Urinary bladder (tissue), 4 donors: ENCODE results near the gene SERPINB6. TPM values are rescaled to one million over a fixed set of nuclear protein-coding genes. Genes with fewer than 3 reads are reported as not detected.
"Not testable (repeated sequence)": the region's sequence is repeated elsewhere in the genome, so short reads cannot be mapped to it uniquely, and the experiment has no call there.

Experiments used
- DNase-seq: peaks from one replicate; pipeline ENCODE4 v3.0.0-alpha.2; 2015; ENCODE audit errors: extremely low spot score
- H3K27ac ChIP-seq: one replicate; pipeline ENCODE4 v1.5.1; 2013; ENCODE audit warnings: low read depth, mild to moderate bottlenecking, moderate library complexity
- H3K36me3 ChIP-seq: one replicate; pipeline ENCODE4 v1.6.1; 2013; ENCODE audit warnings: mild to moderate bottlenecking, moderate library complexity; ENCODE audit not compliant: insufficient read depth
- H3K4me1 ChIP-seq: one replicate; pipeline ENCODE4 v1.6.1; 2013; ENCODE audit warnings: mild to moderate bottlenecking, moderate library complexity; ENCODE audit not compliant: insufficient read depth
- H3K4me3 ChIP-seq: one replicate; pipeline ENCODE4 v1.5.1; 2013; ENCODE audit warnings: low read depth, low read length
- WGBS: extraction: QIAGEN DNeasy Blood & Tissue Kit; methylation state at CpG from one replicate; pipeline ENCODE4 v1.1.7; 2013; 5-methylcytosine and 5-hydroxymethylcytosine counted together
- polyA plus RNA-seq: library from polyadenylated mRNA; stranded (reverse); fragments of 200-250 nt; gene quantifications from one replicate; pipeline ENCODE4 v1.2.3, GENCODE V29; 2013
- total RNA-seq: library from RNA; depleted of rRNA; stranded (reverse); fragments of >200 nt; gene quantifications from one replicate; pipeline ENCODE4 v1.2.3, GENCODE V29; 2014
- donor health status: healthy with polysubstance abuse.
- donor health status: healthy.

SERPINB6 gene
- total and polyA plus RNA-seq, 2 donors: 58.8 to 130 TPM

- peaks cover 6% of the 10 kb centered on the region for H3K36me3 ChIP-seq
- H3K4me1 ChIP-seq: no peaks in the 10 kb centered on the region
- H3K4me3 ChIP-seq: no peak overlapping the region
- no peak overlapping the region for H3K27ac ChIP-seq
- no peak for DNase-seq
- 79% methylated on average over 8 of the region's 8 CpGs for WGBS
Observed at GRCh38 chr6:2951728-2952127, 19.6 kb downstream of the SERPINB6 start.

- Histone ChIP-seq H3K4me1 (no peaks in the 10 kb centered on the region), H3K4me3 (no peak overlapping the region), H3K36me3 (peaks cover 4% of the 10 kb centered on the region), H3K27ac (no peak overlapping the region)
- 89% methylated on average over 12 of the region's 12 CpGs for WGBS
- DNase-seq: no peak
Observed at GRCh38 chr6:2950713-2951112, 20.7 kb downstream of the SERPINB6 start.

GRCh38 chr6:2949536-2950083, 21.8 kb downstream of the SERPINB6 start:
- 81% methylated on average over 6 of the region's 6 CpGs for WGBS
- Histone ChIP-seq H3K4me1 (no peaks in the 10 kb centered on the region), H3K36me3 (no peaks in the 10 kb centered on the region), H3K4me3 (no peak overlapping the region), H3K27ac (no peak overlapping the region)
- DNase-seq: no peak

GRCh38 chr6:2949121-2949520, 22.2 kb downstream of the SERPINB6 start:
- H3K36me3 ChIP-seq: no peaks in the 10 kb centered on the region
- H3K4me3 ChIP-seq: no peak overlapping the region
- no peaks in the 10 kb centered on the region for H3K4me1 ChIP-seq
- 93% methylated on average over 12 of the region's 12 CpGs for WGBS
- H3K27ac ChIP-seq: no peak overlapping the region
- no peak for DNase-seq

GRCh38 chr6:2948228-2949025, 22.9 kb downstream of the SERPINB6 start:
- no peak for DNase-seq
- H3K36me3 ChIP-seq: no peaks in the 10 kb centered on the region
- 93% methylated on average over 30 of the region's 30 CpGs for WGBS
- H3K4me1 ChIP-seq: no peaks in the 10 kb centered on the region
- no peak overlapping the region for H3K27ac ChIP-seq
- no peak overlapping the region for H3K4me3 ChIP-seq

GRCh38 chr6:2947445-2947844, 23.9 kb downstream of the SERPINB6 start:
- Histone ChIP-seq H3K27ac (no peak overlapping the region), H3K4me3 (no peak overlapping the region), H3K4me1 (no peaks in the 10 kb centered on the region), H3K36me3 (no peaks in the 10 kb centered on the region)
- WGBS: 94% methylated on average over 7 of the region's 7 CpGs
- no peak for DNase-seq

- Histone ChIP-seq H3K4me3 (no peak overlapping the region), H3K36me3 (no peaks in the 10 kb centered on the region), H3K27ac (no peak overlapping the region), H3K4me1 (no peaks in the 10 kb centered on the region)
- DNase-seq: no peak
- WGBS: 91% methylated on average over 8 of the region's 8 CpGs
Observed at GRCh38 chr6:2945153-2945452, 26.3 kb downstream of the SERPINB6 start.

GRCh38 chr6:2944405-2945152, 26.8 kb downstream of the SERPINB6 start:
- no peak for DNase-seq
- Histone ChIP-seq H3K4me1 (no peaks in the 10 kb centered on the region), H3K4me3 (no peak overlapping the region), H3K27ac (no peak overlapping the region), H3K36me3 (no peaks in the 10 kb centered on the region)
- WGBS: 82% methylated on average over 7 of the region's 7 CpGs

GRCh38 chr6:2943564-2943955, 27.8 kb downstream of the SERPINB6 start:
- no peaks in the 10 kb centered on the region for H3K4me1 ChIP-seq
- DNase-seq: no peak
- no peaks in the 10 kb centered on the region for H3K36me3 ChIP-seq
- no peak overlapping the region for H3K4me3 ChIP-seq
- 89% methylated on average over 5 of the region's 5 CpGs for WGBS
- H3K27ac ChIP-seq: no peak overlapping the region

GRCh38 chr6:2942914-2943563, 28.3 kb downstream of the SERPINB6 start:
- no peak overlapping the region for H3K27ac ChIP-seq
- WGBS: 62% methylated on average over 12 of the region's 12 CpGs
- no peak for DNase-seq
- no peaks in the 10 kb centered on the region for H3K4me1 ChIP-seq
- no peaks in the 10 kb centered on the region for H3K36me3 ChIP-seq
- H3K4me3 ChIP-seq: no peak overlapping the region

GRCh38 chr6:2942116-2942515, 29.3 kb downstream of the SERPINB6 start:
- not testable (repeated sequence) for DNase-seq, H3K27ac ChIP-seq, H3K4me3 ChIP-seq, H3K36me3 ChIP-seq, H3K4me1 ChIP-seq
- WGBS: 94% methylated on average over 21 of the region's 21 CpGs

GRCh38 chr6:2940851-2941250, 30.5 kb downstream of the SERPINB6 start:
- Histone ChIP-seq H3K4me1 (no peaks in the 10 kb centered on the region), H3K4me3 (no peak overlapping the region), H3K27ac (no peak overlapping the region), H3K36me3 (no peaks in the 10 kb centered on the region)
- DNase-seq: no peak
- 86% methylated on average over 3 of the region's 3 CpGs for WGBS

GRCh38 chr6:2940010-2940850, 31.1 kb downstream of the SERPINB6 start:
- no peaks in the 10 kb centered on the region for H3K36me3 ChIP-seq
- H3K4me3 ChIP-seq: no peak overlapping the region
- no peak overlapping the region for H3K27ac ChIP-seq
- no peaks in the 10 kb centered on the region for H3K4me1 ChIP-seq
- 83% methylated on average over 26 of the region's 26 CpGs for WGBS
- DNase-seq: no peak
